T-helper 22 cell (primary cell): ENCODE data around the gene CCNF.
"Not testable (repeated sequence)": the region's sequence is repeated elsewhere in the genome, so short reads cannot be mapped to it uniquely, and the experiment has no call there.

Experiments
- DNase-seq: peaks from one replicate; pipeline ENCODE4 v3.0.0-alpha.2; 2020; ENCODE audit warnings: low read depth

Gene CCNF

GRCh38 chr16:2428051-2428783, 1.0 kb upstream of the CCNF start:
- no peak for DNase-seq

GRCh38 chr16:2428784-2429033, 538 bp upstream of the CCNF start:
- no peak for DNase-seq

GRCh38 chr16:2429771-2430663, 770 bp downstream of the CCNF start:
- DNase-seq, result no peak

- no peak for DNase-seq
These were observed 3.0 kb downstream of the CCNF start for GRCh38 chr16:2432286-2432685.

GRCh38 chr16:2432801-2433505, 3.7 kb downstream of the CCNF start:
- DNase-seq, result no peak

GRCh38 chr16:2435236-2435635, 6.0 kb downstream of the CCNF start:
- DNase-seq, result not testable (repeated sequence)

GRCh38 chr16:2436110-2436509, 6.9 kb downstream of the CCNF start:
- no peak for DNase-seq

GRCh38 chr16:2437032-2437790, 8.0 kb downstream of the CCNF start:
- DNase-seq, result no peak

GRCh38 chr16:2438121-2438520, 8.9 kb downstream of the CCNF start:
- no peak for DNase-seq

GRCh38 chr16:2439598-2439997, 10.4 kb downstream of the CCNF start:
- DNase-seq, result no peak

GRCh38 chr16:2441143-2441804, 12.0 kb downstream of the CCNF start:
- not testable (repeated sequence) for DNase-seq

- no peak for DNase-seq
These were observed 14.3 kb downstream of the CCNF start for GRCh38 chr16:2443555-2443954.

GRCh38 chr16:2447920-2448583, 18.8 kb downstream of the CCNF start:
- DNase-seq, result no peak

GRCh38 chr16:2449118-2449517, 19.9 kb downstream of the CCNF start:
- no peak for DNase-seq

- no peak for DNase-seq
These were observed 21.3 kb downstream of the CCNF start for GRCh38 chr16:2450535-2450934.

GRCh38 chr16:2450975-2451381, 21.7 kb downstream of the CCNF start:
- DNase-seq, result no peak

- DNase-seq, result no peak
These were observed 22.6 kb downstream of the CCNF start for GRCh38 chr16:2451851-2452320.

- no peak for DNase-seq
These were observed 23.4 kb downstream of the CCNF start for GRCh38 chr16:2452650-2453049.

GRCh38 chr16:2455081-2455845, 26.0 kb downstream of the CCNF start:
- no peak for DNase-seq

GRCh38 chr16:2456551-2457153, 27.4 kb downstream of the CCNF start:
- no peak for DNase-seq
